Heart right ventricle (tissue), 16 donors: ENCODE measurements around the gene IL11. TPM values are rescaled to one million over a fixed set of nuclear protein-coding genes. Genes with fewer than 3 reads are reported as not detected.

ENCODE experiments used
- ATAC-seq, 8 donors: fragments of 200-7000 bp; cut with Tn5 transposase; one replicate each; pipeline ENCODE4 v1.9.1; 2020; ENCODE audit warnings: mild to moderate bottlenecking in 8 of 8, moderate library complexity in 8 of 8, moderate number of reproducible peaks in 1 of 8
- DNase-seq, 2 donors: peaks; one replicate each; pipeline ENCODE4 v3.0.0-alpha.2; 2020
- H3K27ac ChIP-seq, 10 donors: fragments of 200-600 bp; sonication (generic) in 2 of 10; one replicate each; pipeline versions ENCODE4 v1.5.0 to v1.8.0; 2020 to 2022; ENCODE audit warnings: mild to moderate bottlenecking in 3 of 10
- H3K27me3 ChIP-seq, 7 donors: fragments of 200-600 bp; one replicate each; pipeline ENCODE4 v1.8.0; 2021 to 2022; ENCODE audit warnings: mild to moderate bottlenecking in 2 of 7
- H3K36me3 ChIP-seq, 9 donors: fragments of 200-600 bp; sonication (generic) in 1 of 9; one replicate each; pipeline versions ENCODE4 v1.5.0 to v1.8.0; 2020 to 2022; ENCODE audit warnings: mild to moderate bottlenecking in 2 of 9
- H3K4me1 ChIP-seq, 9 donors: fragments of 200-600 bp; sonication (generic) in 1 of 9; one replicate each; pipeline versions ENCODE4 v1.5.0 to v1.8.0; 2020 to 2022; ENCODE audit warnings: mild to moderate bottlenecking in 4 of 9
- H3K4me3 ChIP-seq, 10 donors: fragments of 200-600 bp; sonication (generic) in 2 of 10; one replicate each; pipeline versions ENCODE4 v1.5.0 to v1.8.0; 2020 to 2022; ENCODE audit warnings: mild to moderate bottlenecking in 7 of 10, moderate library complexity in 2 of 10
- H3K9me3 ChIP-seq, 11 donors: fragments of 200-600 bp in 10 of 11; sonication (generic) in 2 of 11; one replicate each; pipeline versions ENCODE4 v1.5.0 to v1.8.0; 2013 to 2022; ENCODE audit warnings: mild to moderate bottlenecking in 2 of 11, control low read depth in 1 of 11, moderate library complexity in 1 of 11
- CTCF ChIP-seq, 9 donors: fragments of 200-600 bp; sonication (generic) in 2 of 9; IDR thresholded peaks; one replicate each; pipeline versions ENCODE4 v1.5.0 to v1.8.0; 2021 to 2022; ENCODE audit warnings: antibody characterized with exemption in 9 of 9, mild to moderate bottlenecking in 5 of 9, moderate library complexity in 1 of 9
- WGBS, 2 donors: extraction: QIAGEN DNeasy Blood & Tissue Kit; methylation state at CpG; one replicate each; pipeline ENCODE4 v1.1.7; 2013; ENCODE audit warnings: inconsistent platforms in 1 of 2; 5-methylcytosine and 5-hydroxymethylcytosine counted together
- intact Hi-C, 10 donors: fragments of 100-400 bp; cut with DNase I; formaldehyde crosslinking; loops; one replicate each; pipeline versions ENCODE4 v1.11.1 to v1.14.2; 2022
- polyA plus RNA-seq, 2 donors: library from polyadenylated mRNA; stranded (reverse); fragments of 200-250 nt; gene quantifications; one replicate each; pipeline ENCODE4 v1.2.3, GENCODE V29; 2013
- total RNA-seq, 10 donors: library from RNA; stranded (reverse); fragmentation: NEBNext Ultra II Directional in 3 of 10; extraction: Animal tissue kit (Norgen Biotek cat#: 25700) in 3 of 10; gene quantifications; one replicate each; pipeline versions ENCODE4 v1.2.1 to v1.2.4, GENCODE V29; 2021 to 2023
- donor health status: Arrhythmogenic right ventricular cardiomyopathy.
- donor health status: ischemic (EF 13 %, LVEDD 7.1; RV severe dilation, severe dysfunction).
- donor health status: healthy with polysubstance abuse.
- donor health status: DM: no; HTN: yes; CAD: no.
- donor health status: DM: no; HTN: no; CAD: no.
- donor health status: ischemic (EF 25% LVEDD 6.9; RV normal size, moderate dysfunction).
- donor health status: ischemic (EF 25% LVEDD 5.7; RV mildly dilated, moderate dysfunction).
- donor health status: healthy.
- donor health status: DM: yes; HTN: yes; CAD: no.
- donor health status: Ischemic cardiomyopathy.
- donor health status: ischemic (EF 35%, LVEDD 5.7; RV mildly dilated, moderate dysfunction).
- donor health status: nonischemic (EF 11% LVEDD 7.7; RV severe dilation, severe dysfunction).
- donor health status: DM: yes; HTN: yes; CAD: no.
- donor health status: PGD.
- donor health status: ischemic (EF 29% LVEDD 5.4; RV normal size, mild dysfunction).
- donor health status: nonischemic (EF 23%, LVEDD 6.1; RV moderate dilation, normal function).

IL11 gene
- total and polyA plus RNA-seq, 12 donors, result 0.30 to 0.37 TPM; not detected in 10

DNA sequence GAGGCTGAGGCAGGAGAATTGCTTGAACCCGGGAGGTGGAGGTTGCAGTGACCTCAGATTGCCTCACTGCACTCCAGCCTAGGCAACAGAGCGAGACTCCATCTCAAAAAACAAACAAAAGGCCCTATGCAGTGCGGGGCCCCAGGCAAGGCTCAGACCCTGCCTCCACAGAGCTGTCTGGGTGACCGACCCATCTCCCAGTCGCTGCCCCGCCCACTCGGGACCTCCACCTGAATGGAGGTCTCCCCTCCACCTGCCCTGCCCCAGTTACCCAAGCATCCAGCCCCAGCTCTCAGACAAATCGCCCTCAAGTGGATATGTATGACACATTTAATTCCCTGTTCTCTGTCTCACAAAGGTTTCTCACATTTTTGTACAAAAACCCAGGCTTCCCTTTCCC lies 5.0 kb downstream of the IL11 start:
- no peaks in the 10 kb centered on the region for H3K36me3 ChIP-seq
- no peak overlapping the region for H3K4me3 ChIP-seq
- H3K4me1 ChIP-seq, result peaks cover 3 to 15% (median 6%) of the 10 kb centered on the region in 9 donors
- intact Hi-C loops, result no loop called here
- ATAC-seq, result no peak
- WGBS, 2 donors, result 86 to 88% methylated on average over 8 of the region's 8 CpGs
- H3K27me3 ChIP-seq, result peaks cover 17 to 55% (median 34%) of the 10 kb centered on the region in 7 donors
- no peak overlapping the region for H3K27ac ChIP-seq
- H3K9me3 ChIP-seq, result no peaks in the 10 kb centered on the region
- no peak for DNase-seq
- TF ChIP-seq CTCF (IDR thresholded peaks at IDR 0.05), result no peak

- Histone ChIP-seq H3K36me3 (no peaks in the 10 kb centered on the region), H3K27ac (no peak within 1 kb of the TSS), H3K27me3 (peaks cover 0 to 42% (median 19%) of the 10 kb centered on the region in 7 donors), H3K9me3 (no peaks in the 10 kb centered on the region), H3K4me1 (no peaks in the 10 kb centered on the region), H3K4me3 (no peak within 1 kb of the TSS)
- DNase-seq (no peak), ATAC-seq (no peak)
- intact Hi-C loops, result loop anchor here in 1 of 10 donors (5.0 kb wide), 1 partner anchor 41 kb away; no protein-coding TSS in a partner anchor
- 77% methylated on average over 27 of the region's 27 CpGs for WGBS, 2 donors
- no peak for TF ChIP-seq CTCF (IDR thresholded peaks at IDR 0.05)
These were observed 7.1 kb downstream of the IL11 start, which contains the start of gene GARIN5B for GRCh38 chr19:55362990-55363716. GARIN5B (minus strand) TSS chr19:55363260; CDS start chr19:55363066, 194 bp downstream.

- Histone ChIP-seq H3K27ac (no peak overlapping the region), H3K36me3 (no peaks in the 10 kb centered on the region), H3K4me1 (no peaks in the 10 kb centered on the region), H3K4me3 (no peak overlapping the region), H3K9me3 (no peaks in the 10 kb centered on the region), H3K27me3 (peaks cover 0 to 36% (median 12%) of the 10 kb centered on the region in 7 donors)
- TF ChIP-seq CTCF (IDR thresholded peaks at IDR 0.05), result no peak
- 68 to 69% methylated on average over 38 of the region's 38 CpGs for WGBS, 2 donors
- DNase-seq, result no peak
- no peak for ATAC-seq
- intact Hi-C loops, result loop anchor here in 1 of 10 donors (5.0 kb wide), 1 partner anchor 40 kb away; no protein-coding TSS in a partner anchor
These were observed 7.9 kb downstream of the IL11 start for GRCh38 chr19:55362174-55362989.

DNA sequence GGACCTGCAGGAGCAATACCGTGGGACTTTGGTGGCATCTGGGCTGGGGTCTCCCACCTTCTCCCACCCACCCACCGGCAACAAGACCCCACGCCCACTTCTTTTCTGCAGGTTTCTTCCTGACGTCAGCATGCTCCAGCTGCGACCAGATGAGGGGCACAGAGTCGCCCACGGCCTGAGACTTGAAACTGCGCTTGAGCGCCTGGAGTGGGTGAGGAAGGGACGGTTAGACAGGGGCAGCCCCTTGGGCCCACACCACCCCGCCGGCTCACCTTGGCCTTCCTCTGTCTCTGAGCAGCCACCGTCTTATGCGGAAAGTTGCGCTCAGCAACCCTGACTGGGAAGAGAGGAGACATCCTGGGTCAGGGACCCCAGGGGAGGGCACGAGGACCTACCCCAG lies 9.4 kb downstream of the IL11 start:
- no peaks in the 10 kb centered on the region for H3K36me3 ChIP-seq
- no peak overlapping the region for H3K4me3 ChIP-seq
- H3K9me3 ChIP-seq, result no peaks in the 10 kb centered on the region
- DNase-seq (no peak), ATAC-seq (no peak)
- H3K4me1 ChIP-seq, result no peaks in the 10 kb centered on the region
- H3K27ac ChIP-seq, result no peak overlapping the region
- no peak for TF ChIP-seq CTCF (IDR thresholded peaks at IDR 0.05)
- peaks cover 0 to 40% (median 16%) of the 10 kb centered on the region in 7 donors for H3K27me3 ChIP-seq
- intact Hi-C loops, result loop anchor here in 1 of 10 donors (5.0 kb wide), 1 partner anchor 39 kb away; no protein-coding TSS in a partner anchor
- WGBS, 2 donors, result 91 to 92% methylated on average over 14 to 16 of the region's 16 CpGs
